GM21528 (cell line): ENCODE results near the gene CLDN5.
"Not testable (repeated sequence)": the region's sequence is repeated elsewhere in the genome, so short reads cannot be mapped to it uniquely, and the experiment has no call there.

Source experiments
- ATAC-seq: cut with Tn5 transposase; IDR thresholded peaks from one replicate; pipeline ENCODE4 v1.9.1; 2021; ENCODE audit warnings: mild to moderate bottlenecking, moderate library complexity; ENCODE audit not compliant: unreplicated experiment, low FRiP score

The CLDN5 gene

GRCh38 chr22:19548964-19549363 lies 24.8 kb upstream of the CLDN5 start:
- no peak for ATAC-seq

- not testable (repeated sequence) for ATAC-seq
Measured at GRCh38 chr22:19548427-19548826, 24.2 kb upstream of the CLDN5 start.

GRCh38 chr22:19547620-19548019 lies 23.4 kb upstream of the CLDN5 start:
- ATAC-seq, result no peak

- no peak for ATAC-seq
Measured at GRCh38 chr22:19546680-19547079, 22.5 kb upstream of the CLDN5 start.

- ATAC-seq, result no peak
Measured at GRCh38 chr22:19545935-19546207, 21.7 kb upstream of the CLDN5 start.

- ATAC-seq, result no peak
Measured at GRCh38 chr22:19543970-19544708, 19.9 kb upstream of the CLDN5 start.

- ATAC-seq, result no peak
Measured at GRCh38 chr22:19540394-19540793, 16.2 kb upstream of the CLDN5 start.

GRCh38 chr22:19537941-19538488 lies 13.8 kb upstream of the CLDN5 start:
- ATAC-seq, result no peak

GRCh38 chr22:19536564-19536963 lies 12.4 kb upstream of the CLDN5 start:
- no peak for ATAC-seq

GRCh38 chr22:19535001-19535400 lies 10.8 kb upstream of the CLDN5 start:
- no peak for ATAC-seq

GRCh38 chr22:19533857-19534256 lies 9.6 kb upstream of the CLDN5 start:
- ATAC-seq, result no peak

- ATAC-seq, result no peak
Measured at GRCh38 chr22:19533049-19533626, 8.9 kb upstream of the CLDN5 start.

GRCh38 chr22:19531327-19531726 lies 7.1 kb upstream of the CLDN5 start:
- not testable (repeated sequence) for ATAC-seq

GRCh38 chr22:19530751-19531150 lies 6.5 kb upstream of the CLDN5 start:
- no peak for ATAC-seq

GRCh38 chr22:19529811-19530210 lies 5.6 kb upstream of the CLDN5 start:
- no peak for ATAC-seq

GRCh38 chr22:19527861-19528417 lies 3.7 kb upstream of the CLDN5 start:
- ATAC-seq, result no peak

GRCh38 chr22:19527321-19527721 lies 3.1 kb upstream of the CLDN5 start:
- ATAC-seq, result no peak

GRCh38 chr22:19526702-19527111 lies 2.5 kb upstream of the CLDN5 start:
- ATAC-seq, result no peak

- ATAC-seq, result no peak
Measured at GRCh38 chr22:19526076-19526701, 2.0 kb upstream of the CLDN5 start.

GRCh38 chr22:19525666-19526065 lies 1.5 kb upstream of the CLDN5 start:
- no peak for ATAC-seq

GRCh38 chr22:19525116-19525660 lies 978 bp upstream of the CLDN5 start:
- no peak for ATAC-seq
